ENCODE measurements around the gene CA11.
"Not testable (repeated sequence)": the region's sequence is repeated elsewhere in the genome, so short reads cannot be mapped to it uniquely, and the experiment has no call there.

Gene CA11

GRCh38 chr19:48661711-48662090, 15.7 kb upstream of the CA11 start:
- no peaks in the 10 kb centered on the region for H3K27me3 ChIP-seq (ENCODE audit: insufficient read depth, poor library complexity, severe bottlenecking)
- no peak overlapping the region for H3K4me3 ChIP-seq (replicated peaks; ENCODE audit: insufficient read depth, low read length)
- no peak overlapping the region for H3K27ac ChIP-seq (replicated peaks)
- no peak for DNase-seq (ENCODE audit: low read depth in 1 of 2, low spot score in 1 of 2)
- TF ChIP-seq, protein P1, sequence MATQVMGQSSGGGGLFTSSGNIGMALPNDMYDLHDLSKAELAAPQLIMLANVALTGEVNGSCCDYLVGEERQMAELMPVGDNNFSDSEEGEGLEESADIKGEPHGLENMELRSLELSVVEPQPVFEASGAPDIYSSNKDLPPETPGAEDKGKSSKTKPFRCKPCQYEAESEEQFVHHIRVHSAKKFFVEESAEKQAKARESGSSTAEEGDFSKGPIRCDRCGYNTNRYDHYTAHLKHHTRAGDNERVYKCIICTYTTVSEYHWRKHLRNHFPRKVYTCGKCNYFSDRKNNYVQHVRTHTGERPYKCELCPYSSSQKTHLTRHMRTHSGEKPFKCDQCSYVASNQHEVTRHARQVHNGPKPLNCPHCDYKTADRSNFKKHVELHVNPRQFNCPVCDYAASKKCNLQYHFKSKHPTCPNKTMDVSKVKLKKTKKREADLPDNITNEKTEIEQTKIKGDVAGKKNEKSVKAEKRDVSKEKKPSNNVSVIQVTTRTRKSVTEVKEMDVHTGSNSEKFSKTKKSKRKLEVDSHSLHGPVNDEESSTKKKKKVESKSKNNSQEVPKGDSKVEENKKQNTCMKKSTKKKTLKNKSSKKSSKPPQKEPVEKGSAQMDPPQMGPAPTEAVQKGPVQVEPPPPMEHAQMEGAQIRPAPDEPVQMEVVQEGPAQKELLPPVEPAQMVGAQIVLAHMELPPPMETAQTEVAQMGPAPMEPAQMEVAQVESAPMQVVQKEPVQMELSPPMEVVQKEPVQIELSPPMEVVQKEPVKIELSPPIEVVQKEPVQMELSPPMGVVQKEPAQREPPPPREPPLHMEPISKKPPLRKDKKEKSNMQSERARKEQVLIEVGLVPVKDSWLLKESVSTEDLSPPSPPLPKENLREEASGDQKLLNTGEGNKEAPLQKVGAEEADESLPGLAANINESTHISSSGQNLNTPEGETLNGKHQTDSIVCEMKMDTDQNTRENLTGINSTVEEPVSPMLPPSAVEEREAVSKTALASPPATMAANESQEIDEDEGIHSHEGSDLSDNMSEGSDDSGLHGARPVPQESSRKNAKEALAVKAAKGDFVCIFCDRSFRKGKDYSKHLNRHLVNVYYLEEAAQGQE (IDR thresholded peaks at IDR 0.05; ENCODE audit: insufficient replicate concordance, low read depth) = no peak
- no peak for TF ChIP-seq CTCF (IDR thresholded peaks at IDR 0.05; ENCODE audit: insufficient read depth, low read length)
- TF ChIP-seq POLR2AphosphoS5 (IDR thresholded peaks at IDR 0.05; ENCODE audit: low read depth) = no peak
- no peak for TF ChIP-seq GABPA (IDR thresholded peaks at IDR 0.05; ENCODE audit: low read depth)
- TF ChIP-seq SPI1 (IDR thresholded peaks at IDR 0.05; ENCODE audit: borderline replicate concordance, low read depth) = no peak

DNA sequence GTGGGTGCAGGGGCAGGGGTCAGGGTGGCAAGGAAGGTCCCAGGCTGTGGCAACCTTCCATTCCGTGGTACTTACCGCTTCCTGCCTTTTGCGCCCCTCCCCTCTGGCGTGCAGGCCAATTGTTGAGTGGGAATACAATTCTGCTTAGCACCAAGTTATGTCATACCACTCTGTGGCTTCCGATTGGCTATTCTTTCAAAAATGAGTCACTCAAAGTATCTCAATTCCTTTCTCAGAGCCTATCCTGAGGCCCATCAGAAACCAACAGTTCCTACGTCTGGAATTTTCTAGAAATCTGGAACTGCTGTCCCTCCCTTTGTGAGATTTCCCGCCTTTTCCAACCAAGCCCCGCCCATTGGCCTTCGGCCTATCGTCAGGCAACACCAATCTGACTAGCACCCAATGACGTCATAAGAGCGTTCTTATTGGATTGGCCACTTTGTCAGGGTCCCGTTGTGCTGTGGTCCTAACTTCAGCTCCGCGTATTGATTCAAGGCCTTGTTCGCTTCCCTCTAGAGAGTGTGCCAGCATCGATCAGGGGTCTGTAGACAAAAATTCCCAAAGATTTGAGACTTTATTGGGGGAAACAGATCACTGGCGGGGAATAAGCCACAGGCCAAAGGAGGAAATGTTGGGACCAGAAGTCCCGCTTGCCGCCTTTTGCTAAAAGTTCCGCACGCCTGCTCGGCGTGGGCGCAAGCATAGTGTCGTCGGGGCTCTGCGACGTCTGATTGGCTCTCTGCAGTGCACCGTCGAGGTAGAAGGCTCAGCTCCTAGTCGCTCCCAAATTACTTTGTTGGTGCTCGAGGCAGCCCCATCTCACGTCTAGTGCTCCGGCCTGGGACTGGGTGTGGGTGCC, 15.1 kb upstream of the CA11 start:
- H3K4me3 ChIP-seq (replicated peaks; ENCODE audit: insufficient read depth, low read length) = no peak overlapping the region
- H3K27ac ChIP-seq (replicated peaks) = peak overlapping the region; percentile 63
- peak; percentile 50 to 89 for DNase-seq (ENCODE audit: low read depth in 1 of 2, low spot score in 1 of 2)
- H3K27me3 ChIP-seq (ENCODE audit: insufficient read depth, poor library complexity, severe bottlenecking) = no peaks in the 10 kb centered on the region
- no peak; the same call in 1 of the 2 replicates for TF ChIP-seq SPI1 (IDR thresholded peaks at IDR 0.05; ENCODE audit: borderline replicate concordance, low read depth)

GRCh38 chr19:48659768-48660167, 13.8 kb upstream of the CA11 start:
- Histone ChIP-seq H3K27ac (replicated peaks) (no peak overlapping the region), H3K4me3 (replicated peaks; ENCODE audit: insufficient read depth, low read length) (no peak overlapping the region), H3K27me3 (ENCODE audit: insufficient read depth, poor library complexity, severe bottlenecking) (no peaks in the 10 kb centered on the region)
- no peak for DNase-seq (ENCODE audit: low read depth in 1 of 2, low spot score in 1 of 2)
- TF ChIP-seq, protein P1 (IDR thresholded peaks at IDR 0.05; ENCODE audit: insufficient replicate concordance, low read depth) = no peak
- TF ChIP-seq POLR2AphosphoS5 (IDR thresholded peaks at IDR 0.05; ENCODE audit: low read depth) (no peak), GABPA (IDR thresholded peaks at IDR 0.05; ENCODE audit: low read depth) (no peak), CTCF (IDR thresholded peaks at IDR 0.05; ENCODE audit: insufficient read depth, low read length) (no peak), SPI1 (IDR thresholded peaks at IDR 0.05; ENCODE audit: borderline replicate concordance, low read depth) (no peak)

GRCh38 chr19:48658483-48658882, 12.5 kb upstream of the CA11 start:
- Histone ChIP-seq H3K4me3 (replicated peaks; ENCODE audit: insufficient read depth, low read length) (no peak overlapping the region), H3K27me3 (ENCODE audit: insufficient read depth, poor library complexity, severe bottlenecking) (no peaks in the 10 kb centered on the region), H3K27ac (replicated peaks) (no peak overlapping the region)
- no peak for TF ChIP-seq SPI1 (IDR thresholded peaks at IDR 0.05; ENCODE audit: borderline replicate concordance, low read depth)
- no peak for TF ChIP-seq GABPA (IDR thresholded peaks at IDR 0.05; ENCODE audit: low read depth)
- TF ChIP-seq CTCF (IDR thresholded peaks at IDR 0.05; ENCODE audit: insufficient read depth, low read length) = no peak
- TF ChIP-seq, protein P1 (IDR thresholded peaks at IDR 0.05; ENCODE audit: insufficient replicate concordance, low read depth) = no peak
- TF ChIP-seq POLR2AphosphoS5 (IDR thresholded peaks at IDR 0.05; ENCODE audit: low read depth) = no peak
- DNase-seq (ENCODE audit: low read depth in 1 of 2, low spot score in 1 of 2) = no peak

DNA sequence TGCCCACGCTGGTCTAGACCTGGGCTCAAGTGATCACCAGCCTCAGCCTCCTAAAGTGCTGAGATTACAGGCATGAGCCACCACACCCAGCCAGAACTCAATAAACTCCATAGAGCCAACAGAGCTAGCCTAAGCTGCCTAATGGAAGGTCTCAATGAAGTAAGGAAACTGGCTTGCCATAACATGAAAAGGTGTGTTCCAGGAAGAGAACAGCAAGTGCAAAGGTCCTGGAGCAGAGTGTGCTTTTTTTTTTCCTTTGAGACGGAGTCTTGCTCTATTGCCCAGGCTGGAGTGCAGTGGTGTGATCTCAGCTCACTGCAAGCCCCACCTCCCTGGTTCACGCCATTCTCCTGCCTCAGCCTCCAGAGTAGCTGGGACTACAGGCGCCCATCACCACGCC, 11.8 kb upstream of the CA11 start:
- H3K4me3 ChIP-seq (replicated peaks; ENCODE audit: insufficient read depth, low read length); DNase-seq (ENCODE audit: low read depth in 1 of 2, low spot score in 1 of 2); H3K27me3 ChIP-seq (ENCODE audit: insufficient read depth, poor library complexity, severe bottlenecking); H3K27ac ChIP-seq (replicated peaks): not testable (repeated sequence)
